ENCODE measurements around the gene MAP7. TPM values are rescaled to one million over a fixed set of nuclear protein-coding genes. Genes with fewer than 3 reads are reported as not detected.

The MAP7 gene
- total RNA-seq, 1 donor from 2014 or later, result 1.3 TPM

GRCh38 chr6:136365776-136366354 is 184.4 kb downstream of the MAP7 start:
- H3K4me1 Mint-ChIP-seq (ENCODE audit: unreplicated experiment), result peaks cover 7% of the 10 kb centered on the region
- no peaks in the 10 kb centered on the region for H3K9me3 Mint-ChIP-seq (ENCODE audit: unreplicated experiment)
- TF ChIP-seq CTCF (IDR thresholded peaks at IDR 0.05; ENCODE audit: unreplicated experiment), result no peak
- no peaks in the 10 kb centered on the region for H3K36me3 Mint-ChIP-seq (ENCODE audit: low read depth, unreplicated experiment)
- no peaks in the 10 kb centered on the region for H3K27me3 Mint-ChIP-seq (ENCODE audit: unreplicated experiment)
- H3K4me3 Mint-ChIP-seq (ENCODE audit: unreplicated experiment), result no peak overlapping the region
- no peak overlapping the region for H3K27ac Mint-ChIP-seq (ENCODE audit: unreplicated experiment)
- DNase-seq (ENCODE audit: low spot score), result no peak

DNA sequence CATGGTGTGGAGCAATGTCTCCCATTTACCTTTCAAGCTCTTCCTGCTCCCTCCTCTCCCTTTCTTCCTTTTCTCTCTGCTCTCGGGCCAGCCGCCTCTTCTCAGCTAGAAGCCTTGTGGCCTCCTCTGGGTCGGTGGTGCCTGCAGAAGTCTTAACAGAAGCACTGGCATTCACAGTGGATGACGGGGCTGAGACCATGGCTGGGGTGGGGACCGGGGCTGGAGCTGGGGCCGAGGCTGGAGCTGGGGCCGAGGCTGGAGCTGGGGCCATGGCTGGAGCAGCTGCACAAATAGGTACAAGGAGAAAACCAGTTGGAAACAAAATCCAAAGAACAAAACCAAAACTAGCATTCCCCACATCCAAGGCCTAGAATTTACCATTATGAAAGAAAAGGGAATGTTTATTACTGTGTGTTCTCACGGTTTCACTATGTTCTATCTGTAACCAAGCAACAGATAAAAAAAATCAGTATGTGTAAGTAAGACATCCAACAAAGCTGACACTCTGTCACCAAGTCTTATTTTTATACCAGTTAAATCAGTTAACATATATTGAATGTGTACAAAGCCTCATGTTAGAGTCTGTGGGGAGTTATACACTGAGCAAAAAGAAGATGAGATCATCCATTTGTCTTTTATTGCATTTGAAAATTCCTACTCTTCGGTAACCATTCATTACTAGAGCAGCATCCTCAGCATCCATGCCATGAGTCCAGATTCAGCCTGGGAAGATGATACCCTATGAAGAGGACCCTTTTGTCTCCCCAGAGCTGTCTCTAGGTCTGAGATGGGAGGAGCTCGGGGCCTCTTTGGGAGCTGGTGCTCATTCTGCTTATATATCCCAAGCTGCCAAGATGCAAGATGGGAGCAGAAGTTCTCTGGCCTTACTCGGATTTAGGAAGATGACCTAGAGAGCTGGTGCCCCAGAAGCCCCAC is 187.5 kb downstream of the MAP7 start:
- Mint-ChIP-seq H3K27me3 (ENCODE audit: unreplicated experiment) (no peaks in the 10 kb centered on the region), H3K36me3 (ENCODE audit: low read depth, unreplicated experiment) (no peaks in the 10 kb centered on the region), H3K9me3 (ENCODE audit: unreplicated experiment) (no peaks in the 10 kb centered on the region), H3K4me1 (ENCODE audit: unreplicated experiment) (peaks cover 7% of the 10 kb centered on the region), H3K27ac (ENCODE audit: unreplicated experiment) (no peak overlapping the region), H3K4me3 (ENCODE audit: unreplicated experiment) (no peak overlapping the region)
- DNase-seq (ENCODE audit: low spot score), result no peak
- no peak for TF ChIP-seq CTCF (IDR thresholded peaks at IDR 0.05; ENCODE audit: unreplicated experiment)

DNA sequence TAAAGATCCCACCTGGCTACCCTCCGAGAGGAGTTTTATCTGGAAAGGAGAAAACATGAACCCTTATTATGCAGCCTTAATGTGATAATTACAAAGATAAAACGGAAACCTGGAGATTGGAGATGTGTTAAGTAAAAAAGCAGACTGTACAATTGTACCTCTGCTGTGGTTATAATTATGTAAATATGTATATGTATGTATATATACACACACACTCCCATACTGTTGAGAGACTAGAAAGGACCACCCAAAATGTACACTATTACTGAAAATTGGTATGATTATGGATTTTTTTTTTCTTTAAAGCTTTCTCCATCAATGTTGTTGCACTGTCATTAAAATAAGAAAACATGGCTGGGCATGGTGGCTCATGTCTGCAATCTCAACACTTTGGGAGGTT is 188.4 kb downstream of the MAP7 start:
- DNase-seq (ENCODE audit: low spot score), result no peak
- Mint-ChIP-seq H3K9me3 (ENCODE audit: unreplicated experiment) (no peaks in the 10 kb centered on the region), H3K4me1 (ENCODE audit: unreplicated experiment) (peaks cover 5% of the 10 kb centered on the region), H3K27me3 (ENCODE audit: unreplicated experiment) (no peaks in the 10 kb centered on the region), H3K27ac (ENCODE audit: unreplicated experiment) (no peak overlapping the region), H3K4me3 (ENCODE audit: unreplicated experiment) (no peak overlapping the region), H3K36me3 (ENCODE audit: low read depth, unreplicated experiment) (no peaks in the 10 kb centered on the region)
- no peak for TF ChIP-seq CTCF (IDR thresholded peaks at IDR 0.05; ENCODE audit: unreplicated experiment)

- no peak overlapping the region for H3K4me3 Mint-ChIP-seq (ENCODE audit: unreplicated experiment)
- no peak for TF ChIP-seq CTCF (IDR thresholded peaks at IDR 0.05; ENCODE audit: unreplicated experiment)
- no peaks in the 10 kb centered on the region for H3K27me3 Mint-ChIP-seq (ENCODE audit: unreplicated experiment)
- no peak for DNase-seq (ENCODE audit: low spot score)
- H3K4me1 Mint-ChIP-seq (ENCODE audit: unreplicated experiment), result peaks cover 2% of the 10 kb centered on the region
- no peaks in the 10 kb centered on the region for H3K36me3 Mint-ChIP-seq (ENCODE audit: low read depth, unreplicated experiment)
- no peak overlapping the region for H3K27ac Mint-ChIP-seq (ENCODE audit: unreplicated experiment)
- no peaks in the 10 kb centered on the region for H3K9me3 Mint-ChIP-seq (ENCODE audit: unreplicated experiment)
Measured at GRCh38 chr6:136360783-136361182, 189.4 kb downstream of the MAP7 start.

DNA sequence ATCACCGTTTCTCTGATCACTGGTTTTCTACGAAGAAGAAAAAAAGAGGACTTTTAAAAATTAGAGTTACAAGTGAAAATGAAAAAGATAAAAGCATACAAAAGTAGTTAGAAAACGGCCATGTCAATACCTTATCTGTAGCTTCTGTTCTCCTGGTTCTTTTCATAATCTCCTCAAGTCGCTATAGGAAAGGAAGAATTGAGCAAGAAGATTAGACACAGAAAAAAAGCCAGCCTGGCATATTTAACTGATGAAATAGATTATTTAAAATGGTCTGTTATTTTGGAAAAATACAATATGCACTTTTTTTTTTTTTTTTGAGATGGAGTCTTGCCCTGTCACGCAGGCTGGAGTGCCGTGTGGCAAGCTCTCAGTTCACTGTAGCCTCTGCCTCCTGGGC is 190.4 kb downstream of the MAP7 start:
- H3K4me1 Mint-ChIP-seq (ENCODE audit: unreplicated experiment), result no peaks in the 10 kb centered on the region
- H3K36me3 Mint-ChIP-seq (ENCODE audit: low read depth, unreplicated experiment), result no peaks in the 10 kb centered on the region
- no peak for DNase-seq (ENCODE audit: low spot score)
- H3K27me3 Mint-ChIP-seq (ENCODE audit: unreplicated experiment), result no peaks in the 10 kb centered on the region
- no peak overlapping the region for H3K27ac Mint-ChIP-seq (ENCODE audit: unreplicated experiment)
- no peaks in the 10 kb centered on the region for H3K9me3 Mint-ChIP-seq (ENCODE audit: unreplicated experiment)
- no peak overlapping the region for H3K4me3 Mint-ChIP-seq (ENCODE audit: unreplicated experiment)
- no peak for TF ChIP-seq CTCF (IDR thresholded peaks at IDR 0.05; ENCODE audit: unreplicated experiment)

All from endothelial cell (in vitro differentiated cells).